Measurements from ENCODE around the gene NSF.

NSF gene

DNA sequence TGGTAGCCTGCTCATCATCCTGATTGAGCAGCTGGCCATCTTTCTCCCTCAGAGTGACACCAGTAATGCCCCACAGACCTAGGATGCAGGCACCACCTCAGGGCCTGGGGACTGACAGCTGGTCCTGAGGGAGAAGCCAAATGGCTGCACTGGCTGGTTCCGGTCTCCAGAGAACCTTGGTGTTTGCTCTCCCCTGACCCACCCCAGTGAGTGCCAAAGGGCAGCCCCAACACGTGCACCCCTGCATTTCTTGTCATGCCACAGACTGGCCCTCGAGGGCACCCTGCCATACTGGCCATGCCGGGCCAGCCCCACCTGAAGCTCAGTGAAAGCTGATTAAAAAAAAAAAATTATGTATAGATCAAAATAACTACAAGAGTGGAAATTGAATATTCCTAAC lies 127.5 kb downstream of the NSF start:
- DNase-seq (ENCODE audit: low read depth in 2 of 3, low spot score in 1 of 3): no peak

DNA sequence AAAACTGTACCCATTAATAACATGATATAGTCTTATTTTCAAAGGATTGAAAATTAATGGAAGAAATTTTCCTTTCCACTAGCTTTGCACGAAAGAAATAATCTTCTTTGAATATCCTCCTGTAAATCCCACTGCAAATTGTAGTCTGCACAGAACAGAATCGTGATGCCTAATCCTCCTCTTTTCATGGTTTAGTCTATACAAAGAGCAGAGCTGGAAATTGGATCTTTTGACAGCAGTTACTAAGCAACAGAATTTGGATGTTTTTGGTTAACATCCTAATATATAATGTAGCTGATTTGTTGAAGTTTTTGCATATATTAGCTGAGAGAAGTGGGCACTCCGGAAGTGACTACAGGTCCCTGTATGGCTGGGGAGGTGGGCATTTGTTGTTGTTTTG lies 129.4 kb downstream of the NSF start:
- no peak for DNase-seq (ENCODE audit: low read depth in 2 of 3, low spot score in 1 of 3)

DNA sequence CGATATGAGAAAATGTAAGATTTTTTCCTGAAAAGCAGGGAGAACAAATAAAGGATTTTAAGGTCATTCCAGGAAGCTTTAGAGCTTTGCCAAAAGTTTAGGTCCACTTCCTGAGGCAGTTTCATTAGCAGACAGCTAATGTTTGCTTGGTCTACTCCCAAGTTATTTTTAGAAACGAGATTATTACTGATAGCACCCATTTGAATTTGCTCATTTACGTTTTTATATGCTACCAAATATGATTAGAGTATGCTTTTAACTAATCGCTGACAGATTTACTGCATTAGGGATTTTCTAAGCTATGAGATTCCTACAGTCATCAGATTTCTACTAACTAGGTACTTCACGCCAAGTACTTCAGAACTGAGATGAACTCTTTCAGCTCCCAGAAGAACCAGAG lies 129.9 kb downstream of the NSF start:
- DNase-seq (ENCODE audit: low read depth in 2 of 3, low spot score in 1 of 3): no peak

DNA sequence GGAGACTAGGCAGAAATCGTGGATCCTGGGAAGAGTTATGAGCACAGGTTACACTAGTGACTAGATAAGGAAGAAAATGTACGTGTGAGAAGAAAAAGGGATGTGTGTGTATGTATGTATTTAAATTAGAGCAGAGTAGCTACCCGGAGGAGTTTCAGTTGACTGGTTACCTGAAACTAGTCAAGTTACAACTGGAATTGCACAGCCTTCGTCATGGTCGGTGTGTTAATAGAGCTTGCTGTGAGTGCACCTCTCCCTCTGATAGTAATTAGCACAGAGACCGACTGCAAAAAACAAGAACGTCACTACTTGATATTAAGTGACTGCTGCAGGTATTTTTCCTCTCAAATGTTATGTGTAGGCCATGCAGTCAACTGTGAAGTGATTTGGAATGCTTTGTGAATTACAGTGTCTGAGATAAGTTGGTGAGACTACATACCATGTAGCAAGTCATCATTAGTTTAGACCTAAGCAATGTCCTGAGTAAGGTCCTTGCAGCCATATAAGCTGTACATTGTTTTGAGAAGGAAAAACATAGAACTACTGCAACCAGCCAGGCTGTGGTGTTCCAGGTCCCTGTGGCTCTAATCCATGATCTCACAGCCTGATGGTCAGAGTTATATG lies 132.3 kb downstream of the NSF start:
- DNase-seq (ENCODE audit: low read depth in 2 of 3, low spot score in 1 of 3): no peak

DNA sequence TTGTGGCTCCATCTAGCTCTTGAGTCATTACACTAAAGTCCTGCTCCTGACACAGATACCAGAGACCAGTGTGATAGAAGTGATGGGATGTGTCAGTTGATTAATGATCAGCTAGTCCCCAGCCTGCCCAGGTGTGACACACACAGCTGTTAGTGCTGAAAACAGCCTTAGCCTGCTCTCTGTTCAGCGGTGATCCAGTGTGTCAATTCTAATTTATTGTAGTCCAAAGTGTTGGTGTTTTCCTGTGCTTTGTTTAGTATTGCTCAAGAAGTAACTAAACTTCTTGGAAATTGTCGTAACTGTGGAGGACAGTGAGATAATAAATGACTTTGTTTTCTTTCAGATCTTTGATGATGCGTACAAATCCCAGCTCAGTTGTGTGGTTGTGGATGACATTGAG lies 135.7 kb downstream of the NSF start:
- no peak for DNase-seq (ENCODE audit: low read depth in 2 of 3, low spot score in 1 of 3)

DNA sequence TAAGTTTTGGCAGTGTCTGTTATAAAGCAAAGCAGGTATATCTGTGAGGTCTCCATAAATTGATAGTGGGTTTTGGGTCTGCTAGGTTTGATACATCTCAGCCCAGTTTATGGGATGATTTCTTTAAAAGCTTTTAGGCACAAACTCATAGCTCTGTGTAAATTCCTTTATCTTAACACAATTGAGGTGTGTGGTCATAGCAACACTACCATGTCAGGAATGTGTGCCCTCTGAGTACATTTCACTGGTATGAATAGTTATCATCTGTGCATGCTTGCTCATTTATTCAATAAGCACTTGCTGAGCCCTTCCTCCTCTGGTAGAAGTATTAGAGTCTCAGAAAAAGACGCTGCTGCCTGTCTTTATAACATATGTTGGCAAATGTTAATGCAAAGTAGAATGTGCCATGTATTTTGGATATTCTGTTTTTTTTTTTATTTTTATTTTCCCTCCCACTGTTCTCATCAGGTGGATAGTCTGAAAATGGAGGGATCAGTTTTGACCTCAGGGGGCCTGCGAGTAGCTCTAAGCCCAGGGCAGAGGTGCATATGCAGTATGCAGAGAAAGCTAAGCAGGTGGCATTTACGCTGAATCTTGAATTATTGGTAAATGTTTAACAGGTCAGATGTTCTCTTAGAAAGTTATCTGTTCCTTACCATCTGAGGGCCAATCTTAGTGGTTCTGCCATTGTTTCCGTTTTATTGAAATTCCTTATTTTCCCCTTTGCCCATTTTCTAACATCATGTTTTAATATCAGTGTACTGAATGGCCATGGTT lies 137.3 kb downstream of the NSF start:
- DNase-seq (ENCODE audit: low read depth in 2 of 3, low spot score in 1 of 3): no peak

DNA sequence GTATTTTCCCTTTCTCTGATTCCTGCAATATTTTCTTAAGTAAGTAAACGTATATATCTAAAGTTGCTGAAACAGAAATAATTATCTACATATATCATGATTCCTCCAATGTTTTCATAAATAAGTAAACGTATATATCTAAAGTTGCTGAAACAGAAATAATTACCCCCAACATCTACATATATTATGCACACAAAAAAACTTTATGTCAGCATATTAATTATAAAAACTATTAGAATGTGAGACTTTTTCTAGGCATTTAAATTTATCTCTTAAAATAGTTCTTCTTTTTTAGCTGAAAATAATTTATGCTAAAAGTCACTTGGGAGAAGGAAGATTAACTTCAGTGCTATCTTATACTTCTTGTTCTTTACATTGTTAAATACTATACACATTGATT lies 139.6 kb downstream of the NSF start:
- DNase-seq (ENCODE audit: low read depth in 2 of 3, low spot score in 1 of 3): no peak

DNA sequence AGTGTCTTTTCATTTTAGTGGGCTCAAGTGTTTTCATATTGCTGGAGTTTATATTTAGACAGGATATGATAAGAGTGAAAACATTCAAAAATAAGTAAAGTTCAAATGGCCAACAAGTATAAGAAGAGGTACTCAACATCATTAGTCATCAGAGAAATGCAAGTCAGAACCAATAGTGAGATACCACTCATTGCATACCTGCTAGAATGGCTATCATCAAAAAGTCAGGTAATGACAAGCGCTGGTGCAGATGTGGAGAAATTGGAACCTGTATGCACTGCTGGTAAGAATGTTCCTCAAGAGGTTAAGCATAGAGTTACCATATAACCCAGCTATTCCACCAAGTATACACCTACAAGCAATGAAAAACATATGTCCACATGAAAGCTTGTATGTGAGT lies 140.2 kb downstream of the NSF start:
- no peak for DNase-seq (ENCODE audit: low read depth in 2 of 3, low spot score in 1 of 3)

DNA sequence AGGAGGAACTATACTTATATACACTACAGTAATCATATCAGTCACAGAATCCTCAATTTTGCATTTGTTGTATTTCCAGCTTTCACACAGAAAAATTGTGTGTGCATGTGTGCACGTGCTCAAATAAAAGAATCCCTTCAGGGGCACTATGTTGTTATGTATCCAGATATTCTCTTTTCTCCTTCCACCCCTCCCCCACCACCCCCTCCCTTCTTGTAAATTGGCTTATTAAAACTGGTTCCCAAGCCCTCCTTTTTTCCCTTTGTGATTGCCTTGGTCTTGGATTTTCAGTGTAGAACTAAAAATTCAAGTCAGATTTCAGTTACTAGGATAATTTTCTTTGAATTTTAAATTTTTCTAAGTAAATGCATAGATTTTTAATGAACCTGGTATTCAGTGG lies 141.7 kb downstream of the NSF start:
- DNase-seq (ENCODE audit: low read depth in 2 of 3, low spot score in 1 of 3): no peak

DNA sequence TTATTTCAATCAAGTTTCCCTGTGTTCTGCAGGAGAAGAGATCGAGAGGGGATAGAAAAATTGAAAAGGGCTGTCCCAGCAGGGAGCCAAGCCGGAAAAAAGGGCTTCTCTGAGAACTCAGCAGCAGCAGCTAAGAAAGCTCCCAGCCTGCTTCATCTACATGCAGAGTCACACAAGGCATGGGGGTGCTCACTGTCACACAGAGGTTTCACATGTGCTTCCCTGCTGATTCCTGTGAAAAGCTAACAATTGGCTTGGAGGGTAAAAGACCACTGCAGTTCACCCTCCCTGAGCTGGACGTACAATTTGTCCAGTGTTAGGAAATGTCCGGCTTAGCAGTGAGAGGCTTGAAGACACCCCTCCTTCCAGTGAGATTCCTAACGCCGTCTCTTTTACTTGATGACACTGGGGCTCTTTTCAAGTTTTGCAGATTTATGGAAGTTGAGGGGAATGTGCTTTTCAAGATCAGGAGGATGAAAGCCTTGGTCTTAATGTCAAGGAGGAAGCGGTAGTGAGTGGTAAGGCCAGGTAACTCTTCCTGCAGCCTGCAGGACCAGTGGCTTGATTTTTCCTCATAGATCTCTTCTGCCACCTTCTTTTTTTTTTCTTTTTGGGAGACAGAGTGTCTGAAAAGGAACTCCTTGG lies 142.4 kb downstream of the NSF start:
- DNase-seq (ENCODE audit: low read depth in 2 of 3, low spot score in 1 of 3): no peak

DNA sequence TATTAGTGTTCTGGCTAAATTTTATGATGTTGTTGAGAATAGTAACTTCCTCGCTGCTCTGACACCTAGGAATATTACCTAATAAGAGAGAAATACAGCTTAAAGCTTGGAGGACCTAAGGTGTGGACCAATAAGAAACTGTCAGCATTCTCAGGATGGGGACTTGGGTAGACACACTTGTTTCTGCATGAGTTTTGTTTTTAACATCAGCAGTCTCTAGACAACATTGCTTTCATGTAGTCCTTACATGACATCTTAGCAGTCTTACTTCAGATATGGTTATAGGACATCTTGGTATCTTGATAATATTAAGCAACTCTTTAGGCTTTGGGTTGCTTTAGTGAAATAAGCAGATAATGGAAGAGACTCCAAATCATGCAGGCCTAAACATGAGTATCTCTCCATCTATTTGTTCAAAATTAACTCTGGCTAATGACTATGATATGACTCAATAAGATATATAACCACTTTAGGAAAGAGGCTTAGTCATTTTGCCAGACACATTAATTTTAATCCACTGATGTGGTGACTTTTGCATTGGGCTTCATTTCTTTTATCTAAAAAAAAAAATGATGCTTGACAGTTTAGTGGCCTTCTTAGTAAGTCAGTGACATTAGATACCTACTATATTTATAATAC lies 143.5 kb downstream of the NSF start:
- no peak for DNase-seq (ENCODE audit: low read depth in 2 of 3, low spot score in 1 of 3)

DNA sequence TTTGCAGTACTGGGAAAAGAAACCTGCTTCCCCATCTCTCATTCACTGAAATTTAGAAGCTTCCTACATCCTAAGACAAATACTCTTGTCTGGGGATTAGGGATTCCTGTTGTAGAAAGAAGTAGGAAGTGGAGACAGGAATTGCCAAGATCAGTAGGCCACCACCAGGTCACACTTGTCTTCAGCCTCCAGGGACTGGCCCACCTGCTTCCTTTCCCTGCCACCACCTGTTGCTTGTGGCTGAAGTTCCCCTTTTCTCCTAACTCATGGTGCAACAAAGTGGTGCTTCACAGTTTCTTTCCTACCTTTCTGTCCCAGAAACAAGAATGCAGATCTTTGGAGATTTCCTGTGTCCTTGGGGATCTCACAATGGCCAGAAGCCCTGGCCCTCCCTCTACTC lies 145.6 kb downstream of the NSF start:
- DNase-seq (ENCODE audit: low read depth in 2 of 3, low spot score in 1 of 3): no peak

DNA sequence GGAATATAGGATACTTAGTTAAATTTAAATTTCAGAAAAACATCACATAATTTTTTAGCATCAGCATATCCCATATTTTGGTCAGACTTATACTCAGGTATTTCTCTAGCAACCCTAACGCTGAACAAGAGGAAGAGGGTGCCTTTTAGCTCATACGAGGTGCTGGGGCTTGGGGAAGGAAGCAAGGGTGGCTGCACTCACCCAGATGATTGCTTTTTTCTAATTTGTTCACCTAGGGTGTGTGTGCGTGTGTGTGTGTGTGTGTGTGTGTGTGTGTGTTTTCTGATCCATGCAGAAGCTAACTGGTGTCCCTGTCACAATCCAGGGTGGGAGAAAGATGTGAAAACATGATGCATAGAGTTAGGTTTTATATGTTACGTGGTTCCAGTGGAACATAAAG lies 146.9 kb downstream of the NSF start:
- no peak for DNase-seq (ENCODE audit: low read depth in 2 of 3, low spot score in 1 of 3)

DNA sequence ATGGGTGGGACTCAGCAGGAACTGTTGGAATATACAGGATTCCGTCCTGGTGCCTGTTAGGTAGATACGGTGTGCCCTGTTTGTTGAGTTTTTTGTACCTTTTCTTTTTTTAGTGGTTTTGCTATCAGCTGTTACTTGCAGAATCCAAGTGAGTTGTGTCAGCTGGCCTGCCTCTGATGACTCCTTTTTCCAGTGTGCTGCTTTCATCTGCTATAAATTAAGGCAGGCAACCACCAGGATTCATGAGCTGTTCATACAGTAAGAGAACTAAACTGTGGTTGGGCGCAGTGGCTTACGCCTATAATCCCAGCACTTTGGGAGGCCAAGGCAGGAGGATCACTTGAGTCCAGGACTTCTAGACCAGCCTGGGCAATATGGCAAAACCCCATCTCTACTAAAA lies 148.1 kb downstream of the NSF start:
- no peak for DNase-seq (ENCODE audit: low read depth in 2 of 3, low spot score in 1 of 3)

DNA sequence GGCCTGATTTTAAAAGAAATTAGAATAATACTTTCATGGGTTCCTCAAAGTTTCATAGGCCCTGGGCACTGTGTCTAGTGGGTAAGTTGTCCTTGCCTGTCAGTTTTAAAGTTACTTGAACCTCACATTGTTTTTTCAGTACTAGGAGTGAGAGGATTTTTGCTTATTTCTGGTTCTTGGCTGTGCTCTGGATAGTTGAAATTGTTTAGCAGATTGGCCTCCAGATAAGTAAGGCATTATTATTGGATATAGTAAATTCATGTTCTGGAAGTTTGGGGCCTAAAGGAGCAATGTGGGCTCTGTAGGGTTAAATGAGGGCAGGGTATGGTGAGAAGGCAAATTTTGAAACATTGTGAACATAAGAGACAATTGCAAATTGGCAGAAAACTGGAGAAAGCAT lies 149.5 kb downstream of the NSF start:
- DNase-seq (ENCODE audit: low read depth in 2 of 3, low spot score in 1 of 3): no peak

DNA sequence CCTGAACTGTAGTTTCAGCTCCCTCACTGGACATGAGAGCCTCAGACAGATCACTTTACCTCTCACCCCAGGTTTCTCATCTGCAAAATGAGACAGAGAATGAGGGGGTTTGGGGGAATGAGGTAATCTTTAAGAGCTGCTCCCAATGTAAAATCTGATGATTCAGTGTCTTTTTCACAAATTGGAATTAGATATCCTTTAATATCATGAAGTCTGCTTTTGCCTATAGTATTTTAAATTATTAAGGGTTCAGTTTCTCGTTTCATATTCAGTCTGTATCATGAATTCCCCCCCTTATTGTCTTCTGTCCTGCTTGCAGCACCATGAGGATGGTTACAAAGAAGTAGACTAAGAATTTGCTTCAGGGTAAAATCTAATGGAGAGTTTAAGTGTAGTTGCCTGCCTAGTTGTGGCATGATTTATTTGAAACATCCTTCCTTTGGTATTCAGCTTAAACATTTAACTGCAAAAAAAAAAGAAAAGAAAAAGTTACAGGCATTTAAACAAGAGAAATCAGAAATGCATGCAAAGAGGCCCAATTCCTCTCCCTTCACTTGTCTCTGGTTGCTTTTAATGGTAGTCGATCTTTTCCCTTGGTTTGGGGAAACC lies 150.8 kb downstream of the NSF start:
- DNase-seq (ENCODE audit: low read depth in 2 of 3, low spot score in 1 of 3): no peak

DNA sequence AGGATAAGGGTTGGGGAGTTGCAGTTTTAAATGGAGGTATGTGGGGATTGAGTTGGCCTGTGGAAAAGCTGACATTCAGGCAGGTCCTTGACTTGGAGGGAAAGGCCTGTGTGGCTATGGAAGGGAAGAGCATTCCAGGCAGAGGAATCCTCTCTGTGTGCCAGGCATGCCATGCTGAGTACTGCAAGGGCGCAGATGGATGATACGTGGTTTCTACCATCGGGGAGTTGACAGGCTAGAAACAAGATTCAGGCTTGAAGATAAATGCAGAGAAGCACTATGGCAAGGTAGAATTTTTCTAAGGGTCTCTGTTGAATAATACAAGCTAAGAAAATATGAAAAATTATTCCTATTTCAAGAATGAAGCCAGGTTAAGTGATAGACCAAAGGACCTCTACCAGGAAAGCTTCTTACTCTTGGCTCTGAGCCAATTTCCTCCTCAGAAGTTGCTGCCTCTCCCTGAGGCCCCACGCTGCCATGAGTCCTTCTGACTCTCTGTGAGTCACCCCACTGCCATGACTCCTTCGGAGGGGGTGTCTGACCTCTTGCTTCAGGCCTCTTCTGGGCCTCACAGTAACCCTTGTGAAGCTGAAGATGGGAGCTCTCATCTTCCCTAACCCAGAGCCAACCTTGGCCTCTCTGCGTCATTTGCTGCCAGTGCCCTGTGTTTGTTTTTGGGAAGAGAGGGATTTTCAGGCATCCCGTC lies 152.2 kb downstream of the NSF start:
- peak in 1 of 3 donors; percentile 0 for DNase-seq (ENCODE audit: low read depth in 2 of 3, low spot score in 1 of 3)

DNA sequence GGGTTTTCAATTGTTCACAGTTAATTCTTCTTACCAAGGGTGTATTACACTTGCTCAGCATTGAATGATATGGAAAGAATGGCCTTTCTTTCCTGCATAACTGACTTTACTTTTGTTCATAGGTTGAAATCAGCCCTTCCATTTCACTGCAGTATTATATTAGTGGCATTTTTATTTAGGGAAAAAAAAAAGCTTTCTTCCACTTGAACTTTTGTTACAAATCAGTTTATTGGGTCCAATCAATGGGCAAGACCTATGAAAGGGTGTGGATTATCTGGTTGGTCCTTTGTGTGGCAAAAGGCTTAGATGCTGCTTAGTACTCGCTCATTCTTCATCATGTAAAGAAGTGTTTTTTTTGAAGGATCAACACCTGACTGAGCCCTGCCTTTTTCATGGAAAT lies 154.0 kb downstream of the NSF start:
- no peak for DNase-seq (ENCODE audit: low read depth in 2 of 3, low spot score in 1 of 3)

DNA sequence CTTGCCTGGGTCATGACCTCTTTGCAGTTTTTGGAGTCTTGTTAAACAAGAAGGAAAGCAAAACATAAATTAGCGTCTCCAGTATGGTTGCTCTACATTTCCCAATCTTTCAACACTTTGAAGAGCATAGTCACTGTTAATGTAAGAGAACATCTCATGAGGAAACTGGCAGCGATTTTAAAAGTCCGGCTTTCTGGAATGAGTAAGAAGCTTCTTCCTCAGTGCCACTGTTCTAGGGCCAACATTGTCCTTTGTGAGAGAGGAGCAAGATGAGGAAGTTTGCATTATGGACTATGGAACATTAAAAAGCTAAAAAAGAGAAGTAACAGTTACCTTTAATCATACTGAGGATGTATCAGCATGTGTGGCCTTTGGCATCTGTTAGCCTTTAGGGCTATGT lies 154.9 kb downstream of the NSF start:
- no peak for DNase-seq (ENCODE audit: low read depth in 2 of 3, low spot score in 1 of 3)

DNA sequence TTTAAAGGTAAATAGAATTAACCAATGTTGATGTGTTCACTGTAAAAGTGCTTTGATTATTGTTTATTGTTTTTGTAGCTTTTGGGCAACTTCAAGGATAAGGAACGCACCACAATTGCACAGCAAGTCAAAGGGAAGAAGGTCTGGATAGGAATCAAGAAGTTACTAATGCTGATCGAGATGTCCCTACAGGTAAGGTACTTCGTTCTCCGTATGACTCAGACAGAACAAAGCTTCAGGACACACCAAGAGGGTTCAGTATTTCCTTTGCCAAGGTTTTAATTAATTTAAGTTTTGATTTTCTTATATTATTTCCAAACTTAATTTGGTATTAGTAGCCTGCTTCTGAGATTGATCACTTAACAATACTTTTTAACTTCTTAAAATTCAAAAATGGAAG lies 161.0 kb downstream of the NSF start:
- no peak for DNase-seq (ENCODE audit: low read depth in 2 of 3, low spot score in 1 of 3)

DNA sequence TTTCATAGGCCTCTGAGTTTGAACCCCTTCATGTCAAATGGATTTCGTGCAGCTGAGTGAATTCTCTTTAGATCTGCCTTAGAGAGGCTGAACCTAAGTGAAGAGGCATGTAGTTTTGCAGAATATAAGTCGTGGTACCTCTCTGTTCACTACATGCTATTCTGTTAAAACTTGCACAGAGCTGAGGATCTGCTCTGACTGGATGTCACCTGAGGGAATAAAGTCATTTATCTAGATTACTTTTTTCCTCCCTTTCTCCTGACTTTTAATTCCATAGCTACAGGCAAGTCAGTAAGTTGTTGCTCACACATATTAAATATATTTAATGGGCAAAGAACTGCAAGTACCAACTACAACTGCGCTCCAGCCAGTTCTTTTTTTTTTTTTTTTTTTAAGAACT lies 163.3 kb downstream of the NSF start:
- DNase-seq (ENCODE audit: low read depth in 2 of 3, low spot score in 1 of 3): no peak

Data from stimulated activated CD4-positive, alpha-beta T cell treated with anti-CD3 and anti-CD28 coated beads, Interleukin-12 subunit alpha, Interleukin-12 subunit beta, amount 100 ng/mL, for 48 hours (primary cell).